ENCODE data around the gene BBOX1.
"Not testable (repeated sequence)": the region's sequence is repeated elsewhere in the genome, so short reads cannot be mapped to it uniquely, and the experiment has no call there.

The BBOX1 gene, protein sequence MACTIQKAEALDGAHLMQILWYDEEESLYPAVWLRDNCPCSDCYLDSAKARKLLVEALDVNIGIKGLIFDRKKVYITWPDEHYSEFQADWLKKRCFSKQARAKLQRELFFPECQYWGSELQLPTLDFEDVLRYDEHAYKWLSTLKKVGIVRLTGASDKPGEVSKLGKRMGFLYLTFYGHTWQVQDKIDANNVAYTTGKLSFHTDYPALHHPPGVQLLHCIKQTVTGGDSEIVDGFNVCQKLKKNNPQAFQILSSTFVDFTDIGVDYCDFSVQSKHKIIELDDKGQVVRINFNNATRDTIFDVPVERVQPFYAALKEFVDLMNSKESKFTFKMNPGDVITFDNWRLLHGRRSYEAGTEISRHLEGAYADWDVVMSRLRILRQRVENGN

DNA sequence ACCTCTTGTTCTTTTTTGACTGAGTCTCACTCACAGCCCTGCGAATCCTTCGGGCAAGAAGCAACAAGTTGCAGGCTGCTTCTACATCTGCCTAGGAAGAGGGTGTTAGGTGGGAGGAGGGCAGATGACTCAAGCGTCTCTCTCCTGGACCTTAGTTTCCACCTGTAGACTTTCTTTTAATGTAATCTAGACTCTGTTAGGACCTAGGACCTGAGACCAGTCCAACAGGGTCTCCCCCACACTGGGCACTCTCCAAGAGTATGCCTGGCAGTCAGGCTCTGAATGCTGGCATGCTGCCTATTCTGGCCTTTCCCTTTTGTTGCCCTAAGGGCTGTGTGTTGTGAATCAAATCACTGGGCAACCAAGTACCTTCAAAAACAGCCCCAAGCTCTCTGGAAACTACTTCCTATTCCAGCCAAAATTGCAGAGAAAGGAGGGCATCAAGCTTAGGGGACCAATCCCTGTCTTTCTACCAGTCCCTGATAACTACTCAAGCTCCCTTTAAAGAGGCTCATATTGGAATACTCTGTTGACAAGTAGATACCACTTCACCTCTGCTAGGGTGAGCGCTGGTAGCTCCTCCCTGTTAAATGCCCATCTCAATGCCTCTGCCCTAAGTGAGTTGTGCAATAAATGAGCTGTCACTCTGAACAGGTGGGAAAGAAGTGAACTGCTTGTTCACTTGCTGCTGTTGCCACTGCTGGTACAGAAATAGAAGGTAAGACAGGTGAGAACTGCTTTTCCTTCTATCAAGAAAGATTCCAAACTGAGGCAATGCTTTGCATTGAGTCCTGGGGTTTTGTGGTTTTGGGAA, at the start of gene BBOX1:
TSS of gene BBOX1 (plus strand) at position 514 of the 814 bp plus-strand sequence. CDS start 14,616 bp downstream, outside the sequence.
- no peak for DNase-seq (ENCODE audit: low read depth in 2 of 2)

DNA sequence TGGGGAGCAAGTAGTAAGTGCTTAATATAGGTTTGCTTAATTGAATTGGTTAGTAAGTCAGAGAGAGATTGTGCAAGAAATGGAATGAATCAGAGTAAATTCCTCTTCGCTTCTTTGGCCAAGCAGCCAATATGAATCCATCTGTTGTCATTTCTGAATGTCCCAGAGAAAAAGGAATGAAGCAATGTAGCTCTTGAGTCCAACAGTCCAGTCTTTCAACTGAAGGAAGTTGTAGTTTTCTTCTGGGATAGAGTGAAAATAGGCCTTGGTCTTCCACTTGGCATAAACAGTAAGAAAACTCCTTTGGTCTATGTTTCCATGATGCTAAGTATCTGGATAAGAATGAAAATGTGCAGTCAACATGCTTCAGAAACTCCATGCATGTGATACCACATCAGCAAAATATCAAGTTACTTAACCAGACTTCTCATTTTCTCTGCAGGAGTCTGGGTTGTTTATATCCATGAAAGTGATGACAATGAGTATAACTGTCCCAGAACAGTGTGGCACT, 48.5 kb upstream of the BBOX1 start:
- DNase-seq (ENCODE audit: low read depth in 2 of 2), result no peak

DNA sequence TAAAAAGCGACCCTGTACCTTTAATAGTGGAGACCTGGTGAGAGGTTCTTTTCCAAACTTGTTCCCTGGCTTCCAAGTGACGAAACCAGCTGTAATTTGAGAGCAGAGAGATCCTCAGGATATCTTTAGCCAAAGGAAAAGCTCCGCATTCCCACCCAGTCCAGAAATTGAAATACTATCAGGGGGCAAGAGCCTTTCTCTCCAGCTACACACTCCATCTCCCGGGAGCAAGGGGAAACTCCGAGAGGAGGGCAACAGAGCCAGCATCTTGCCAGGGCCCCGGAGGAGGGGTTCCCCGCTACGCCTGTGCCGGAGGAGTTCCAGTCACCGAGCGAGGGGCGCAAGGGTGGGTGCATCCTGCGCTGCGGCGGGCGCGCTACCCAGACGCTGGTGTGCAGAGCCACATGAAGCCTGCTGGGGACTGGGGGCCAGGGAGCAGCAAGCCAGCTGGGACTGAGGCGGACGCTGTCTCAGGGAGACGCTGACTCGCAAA, 46.6 kb upstream of the BBOX1 start, which contains the start of gene FIBIN:
TSS of gene FIBIN (plus strand) at position 148 of the 493 bp plus-strand sequence. CDS start 415 bp downstream, outside the sequence.
- DNase-seq (ENCODE audit: low read depth in 2 of 2), result no peak

DNA sequence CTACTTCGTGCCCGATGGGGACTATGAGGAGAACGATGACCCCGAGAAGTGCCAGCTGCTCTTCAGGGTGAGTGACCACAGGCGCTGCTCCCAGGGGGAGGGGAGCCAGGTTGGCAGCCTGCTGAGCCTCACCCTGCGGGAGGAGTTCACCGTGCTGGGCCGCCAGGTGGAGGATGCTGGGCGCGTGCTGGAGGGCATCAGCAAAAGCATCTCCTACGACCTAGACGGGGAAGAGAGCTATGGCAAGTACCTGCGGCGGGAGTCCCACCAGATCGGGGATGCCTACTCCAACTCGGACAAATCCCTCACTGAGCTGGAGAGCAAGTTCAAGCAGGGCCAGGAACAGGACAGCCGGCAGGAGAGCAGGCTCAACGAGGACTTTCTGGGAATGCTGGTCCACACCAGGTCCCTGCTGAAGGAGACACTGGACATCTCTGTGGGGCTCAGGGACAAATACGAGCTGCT, 46.0 kb upstream of the BBOX1 start:
- DNase-seq (ENCODE audit: low read depth in 2 of 2), result no peak

DNA sequence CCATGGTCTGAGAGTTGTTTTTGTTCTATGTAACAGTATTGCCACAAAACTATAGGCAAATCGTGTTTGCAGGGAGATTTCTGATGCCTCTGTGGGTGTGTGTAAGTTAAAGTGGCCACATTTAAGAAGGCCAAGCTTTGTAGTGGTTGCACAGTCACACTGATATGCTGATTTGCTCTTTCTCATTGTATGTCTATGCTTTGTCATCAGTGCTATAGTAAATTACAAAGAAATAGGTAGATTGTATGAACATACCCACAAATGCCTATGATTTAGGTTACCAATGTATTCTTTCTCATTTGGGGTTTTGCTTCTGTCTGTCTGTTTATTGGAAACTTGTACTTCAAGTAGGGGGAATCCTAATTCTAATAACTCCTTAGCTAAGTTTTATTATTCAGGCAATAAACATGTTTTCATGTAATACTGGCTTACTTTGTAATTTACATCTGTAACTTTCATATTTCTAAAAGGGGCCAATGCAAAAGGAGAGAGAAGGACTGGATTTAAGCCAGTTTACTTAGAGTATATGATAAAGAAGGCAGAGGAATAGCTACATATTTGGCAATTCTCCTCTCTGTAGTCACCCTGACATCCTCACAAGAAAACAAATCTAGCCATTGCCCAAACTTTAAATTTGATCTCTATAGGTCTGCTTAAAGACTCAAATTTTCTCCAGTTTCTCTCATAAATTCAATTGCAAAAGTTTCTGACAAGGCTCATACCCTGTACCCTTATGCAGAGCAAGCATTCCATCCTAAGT, 44.7 kb upstream of the BBOX1 start:
- DNase-seq (ENCODE audit: low read depth in 2 of 2), result no peak

DNA sequence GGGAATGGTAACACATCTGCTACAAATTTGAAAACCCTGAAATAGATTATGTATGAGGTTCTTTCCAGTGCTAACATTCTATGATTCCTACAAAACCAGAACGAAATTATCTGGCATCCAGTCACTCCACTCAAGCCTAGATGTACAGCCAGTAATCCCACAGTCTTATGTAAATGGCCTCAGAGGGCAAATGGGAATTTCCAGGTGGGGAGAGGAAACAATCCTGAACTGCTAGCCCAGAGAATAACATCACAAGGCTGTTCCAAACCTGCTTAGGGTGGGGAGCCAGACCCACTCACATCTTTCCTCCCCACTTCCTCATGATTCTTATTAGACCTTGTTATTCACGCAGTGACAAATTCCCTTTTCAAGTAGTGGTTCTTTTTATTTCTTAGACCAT, 43.2 kb upstream of the BBOX1 start:
- no peak for DNase-seq (ENCODE audit: low read depth in 2 of 2)

DNA sequence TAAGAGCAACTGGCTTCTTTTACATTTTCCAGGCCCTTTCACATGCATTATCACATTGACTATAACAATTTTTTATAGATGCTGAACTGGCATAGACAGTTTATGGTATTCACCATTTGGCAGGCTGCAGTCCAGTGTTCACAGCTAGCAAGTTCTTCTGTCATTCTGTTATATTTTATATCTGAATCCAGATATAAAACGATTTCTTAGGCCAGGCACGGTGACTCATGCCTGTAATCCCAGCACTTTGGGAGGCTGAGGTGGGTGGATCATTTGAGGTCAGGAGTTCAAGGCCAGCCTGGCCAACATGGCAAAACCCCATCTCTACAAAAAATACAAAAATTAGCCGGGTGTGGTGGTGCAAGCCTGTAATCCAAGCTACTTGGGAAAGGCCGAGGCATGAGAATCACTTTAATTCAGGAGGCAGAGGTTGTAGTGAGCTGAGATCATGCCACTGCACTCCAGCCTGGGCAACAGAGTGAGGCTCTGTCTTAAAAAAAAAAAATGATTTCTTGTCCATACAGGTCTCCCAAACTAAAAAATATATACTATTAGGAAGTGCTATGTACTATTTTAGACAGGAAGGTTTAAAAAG, 39.4 kb upstream of the BBOX1 start:
- DNase-seq (ENCODE audit: low read depth in 2 of 2), result not testable (repeated sequence)

DNA sequence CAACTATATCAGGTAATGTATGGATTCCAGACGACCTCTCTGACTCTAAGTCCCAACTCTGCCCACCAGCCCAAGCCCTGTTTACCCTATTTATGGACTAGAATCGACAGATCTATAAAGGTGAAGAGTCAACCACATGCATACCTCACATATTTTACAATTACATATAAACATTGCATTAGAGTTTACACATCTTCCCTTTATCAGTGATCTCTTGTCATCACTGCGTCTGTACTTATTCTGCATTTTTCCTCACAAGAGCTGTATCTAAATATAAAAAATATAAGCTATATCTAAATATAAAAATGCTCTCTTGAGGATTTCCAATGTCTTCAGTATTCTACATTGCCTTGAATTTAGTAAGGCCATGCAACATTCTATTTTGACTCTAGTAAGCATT, 38.2 kb upstream of the BBOX1 start:
- DNase-seq (ENCODE audit: low read depth in 2 of 2), result no peak

DNA sequence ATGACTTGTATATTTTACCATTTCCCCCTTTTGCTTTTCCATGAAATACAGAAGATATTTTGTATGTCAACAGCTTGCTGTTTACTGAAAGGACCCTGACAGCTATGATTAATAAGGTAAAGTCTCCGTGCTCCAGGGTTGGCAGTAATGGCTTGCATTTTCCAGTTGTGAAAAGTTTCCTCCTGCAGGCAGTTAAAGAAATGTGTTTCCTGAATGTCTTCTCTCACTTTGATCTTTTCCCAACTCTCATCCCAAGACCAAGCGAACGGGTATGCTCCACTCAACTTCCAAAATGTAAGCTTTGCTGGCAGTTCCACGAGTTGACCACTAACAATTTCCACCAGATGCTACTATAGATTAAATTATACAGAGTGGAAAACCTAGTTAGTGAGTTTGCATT, 37.8 kb upstream of the BBOX1 start:
- no peak for DNase-seq (ENCODE audit: low read depth in 2 of 2)

DNA sequence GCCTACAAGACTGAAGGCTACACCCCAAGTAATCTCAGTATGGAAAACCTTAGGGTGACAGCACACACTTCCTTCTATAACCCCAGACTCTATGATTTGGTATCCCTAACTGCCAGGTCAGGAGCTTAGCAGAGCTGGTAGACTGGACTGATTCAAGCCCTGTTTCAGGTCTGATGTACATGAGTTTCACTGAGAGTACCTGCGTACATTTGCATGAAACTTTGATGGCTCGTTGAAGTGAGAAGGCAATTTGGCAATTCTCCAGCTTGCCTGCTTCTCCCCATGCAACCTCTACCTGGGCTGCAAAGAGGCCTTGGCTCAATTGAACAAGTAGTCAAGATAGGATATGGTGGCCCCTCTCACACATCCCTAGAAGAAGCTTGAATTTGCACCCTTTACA, 36.5 kb upstream of the BBOX1 start:
- DNase-seq (ENCODE audit: low read depth in 2 of 2), result no peak

DNA sequence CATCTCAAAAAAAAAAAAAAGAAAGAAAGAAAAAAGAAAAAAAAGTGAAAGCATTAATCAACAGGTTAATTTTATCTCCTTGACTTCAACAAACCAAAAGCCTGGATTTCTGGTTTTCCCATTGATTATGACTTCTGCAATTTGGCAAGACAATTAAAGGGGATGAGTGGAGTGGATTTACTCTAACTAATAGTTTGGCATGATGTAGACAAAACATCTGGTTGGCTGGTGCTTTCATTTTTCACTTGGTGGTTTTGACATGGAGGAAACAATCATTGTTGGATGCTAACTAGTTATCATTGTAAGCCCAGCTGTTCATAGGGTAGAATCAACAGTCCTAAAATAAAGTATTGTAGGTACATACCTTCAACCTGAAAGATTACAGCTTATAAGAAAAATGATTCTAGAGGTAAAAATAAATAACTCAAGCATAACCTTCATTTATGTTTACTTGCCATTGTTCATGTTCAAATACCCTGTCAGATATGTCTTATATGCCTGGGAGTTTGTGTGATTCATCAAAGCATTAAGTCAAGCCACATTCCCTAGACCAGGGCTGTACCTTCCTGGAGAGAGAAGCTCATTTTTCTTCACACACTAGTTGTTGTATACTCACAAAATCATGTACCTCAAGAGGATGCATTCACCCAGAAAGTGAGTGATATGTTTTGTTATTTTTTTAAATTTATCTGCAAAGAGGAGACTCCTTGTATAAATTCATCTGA, 31.6 kb upstream of the BBOX1 start:
- no peak for DNase-seq (ENCODE audit: low read depth in 2 of 2)

DNA sequence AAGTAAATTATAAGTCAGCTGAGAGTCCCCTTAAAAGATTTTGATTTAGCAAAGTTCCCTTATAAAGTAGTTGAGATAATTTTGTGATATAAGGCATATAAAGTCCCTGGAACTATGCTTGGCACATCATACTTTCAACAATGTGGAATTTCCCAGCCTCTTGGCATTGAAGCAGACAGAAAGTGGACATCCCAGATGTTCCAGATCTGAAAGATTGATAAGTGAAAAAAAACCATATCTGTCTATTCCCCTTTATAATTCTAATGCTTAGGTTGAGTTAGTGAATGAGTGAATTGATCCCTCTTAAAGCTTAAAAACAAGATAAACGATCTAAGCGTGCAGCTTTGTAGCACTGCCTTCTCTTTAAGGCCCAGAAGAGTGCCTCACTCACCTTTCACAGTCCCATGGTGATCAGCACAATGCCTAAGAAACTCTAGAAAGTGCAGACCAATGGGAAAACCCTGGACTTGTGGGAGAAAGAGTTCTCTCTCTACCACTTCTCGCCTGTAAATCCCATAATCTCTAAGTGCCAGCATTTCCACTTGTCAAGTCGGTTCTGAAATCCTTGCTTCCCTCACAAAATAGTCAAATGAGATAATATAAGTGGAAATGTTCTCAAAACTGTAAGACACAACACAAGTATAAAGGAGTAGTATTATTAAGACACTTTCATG, 28.9 kb upstream of the BBOX1 start:
- no peak for DNase-seq (ENCODE audit: low read depth in 2 of 2)

DNA sequence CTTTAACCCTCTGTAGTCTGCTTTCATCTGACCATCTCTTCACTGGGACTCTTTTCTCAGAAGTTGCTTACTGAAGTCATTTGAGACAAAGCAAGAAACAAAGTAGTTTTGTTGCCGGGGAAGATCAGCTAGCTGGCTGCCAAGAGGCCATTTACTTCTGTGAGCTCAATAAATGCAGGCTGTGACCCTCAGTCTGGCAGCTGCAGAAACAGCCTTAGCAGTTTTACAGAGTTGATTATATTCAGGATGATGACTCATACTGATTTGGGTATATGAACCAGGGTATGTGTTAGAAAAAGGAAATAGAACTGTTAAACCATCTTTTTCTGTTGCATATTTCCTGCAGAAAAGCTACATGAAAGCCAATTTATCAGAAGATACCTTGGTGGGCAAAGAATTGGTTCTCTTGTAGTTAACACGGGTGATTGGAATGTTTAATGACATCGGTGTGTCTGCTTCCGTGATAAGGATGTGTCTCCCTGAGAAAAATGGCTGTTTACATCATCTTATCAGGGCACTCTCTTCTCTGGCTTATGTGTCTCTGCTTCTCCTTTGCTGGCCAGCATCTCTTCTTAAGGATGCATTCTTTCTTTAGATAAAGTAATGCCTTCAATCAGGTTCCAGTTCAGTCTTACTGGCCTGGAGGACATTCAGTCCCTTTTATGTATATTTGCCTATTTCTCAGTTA, 28.2 kb upstream of the BBOX1 start:
- DNase-seq (ENCODE audit: low read depth in 2 of 2), result no peak

DNA sequence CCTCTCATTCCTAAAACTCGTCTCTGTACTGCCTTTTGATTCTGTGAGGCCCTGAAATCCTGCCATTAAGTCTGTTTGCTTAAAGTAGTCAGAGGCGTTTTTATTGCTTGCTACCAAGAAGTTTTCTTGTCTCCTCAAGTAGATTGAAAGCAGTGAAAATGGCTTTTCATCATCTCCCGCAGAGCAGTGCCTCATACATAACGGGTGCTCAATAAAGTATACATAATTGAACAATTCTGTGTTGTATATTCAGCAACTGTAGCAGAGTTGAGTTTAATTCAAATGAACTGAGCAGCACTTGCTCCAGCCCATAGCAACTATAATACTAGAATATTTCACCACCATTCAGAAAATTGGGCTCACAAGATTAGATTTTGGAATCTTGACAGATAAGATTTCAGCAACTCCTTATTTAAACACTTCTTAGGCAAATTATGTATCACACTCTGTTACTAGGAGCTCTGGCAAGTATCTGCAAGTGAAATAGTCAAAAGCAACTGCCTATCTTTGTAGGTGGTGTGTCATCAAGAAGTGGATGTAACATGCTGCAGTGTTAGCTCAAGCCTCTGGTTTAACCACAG, 26.7 kb upstream of the BBOX1 start:
- no peak for DNase-seq (ENCODE audit: low read depth in 2 of 2)

DNA sequence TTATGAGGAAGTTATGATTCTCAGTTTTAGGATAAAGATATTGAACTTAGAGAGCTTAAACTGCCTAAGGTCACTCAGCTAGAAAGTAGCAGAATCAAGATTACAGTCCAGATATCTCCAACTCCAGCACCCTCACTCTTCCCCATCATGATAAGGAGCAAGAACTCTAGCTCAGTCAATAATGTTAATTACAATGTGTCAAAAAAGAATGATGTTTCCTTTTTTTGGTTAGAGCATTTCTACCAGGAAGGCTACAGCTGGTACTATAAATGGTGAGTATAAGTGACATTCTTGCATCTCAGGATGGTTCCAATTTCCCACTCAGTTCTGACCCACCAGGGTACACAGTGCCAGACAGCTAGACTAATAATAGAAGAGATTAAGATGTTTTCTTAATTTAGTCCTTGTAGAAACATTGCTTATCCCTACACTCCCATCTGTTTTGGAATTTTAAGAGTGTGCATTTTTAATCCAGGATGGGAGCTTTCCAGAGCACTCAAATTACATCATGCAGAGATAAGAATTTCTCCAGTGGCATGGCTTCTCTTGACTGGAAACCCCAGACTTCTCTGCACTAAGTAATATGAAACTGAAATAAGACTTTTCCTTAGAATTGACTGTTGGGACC, 21.6 kb upstream of the BBOX1 start:
- no peak for DNase-seq (ENCODE audit: low read depth in 2 of 2)

DNA sequence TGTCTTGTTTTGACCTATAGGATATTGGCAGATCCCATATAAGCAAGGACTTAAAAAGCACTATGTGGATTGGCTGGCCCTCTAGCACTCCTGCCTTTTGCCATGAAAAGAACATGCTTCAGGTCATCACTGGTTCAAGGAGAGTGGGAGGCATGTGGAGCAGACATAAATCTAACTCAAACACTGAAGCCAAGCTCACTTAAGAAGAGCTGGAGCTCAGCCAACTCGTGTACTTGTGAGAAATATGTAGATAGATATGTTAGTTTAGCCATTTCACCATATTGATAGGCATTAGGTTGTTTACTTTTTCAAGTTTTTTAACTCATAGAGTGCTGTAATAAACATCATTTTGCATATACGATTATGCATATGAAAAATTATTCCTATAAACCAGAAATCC, 19.9 kb upstream of the BBOX1 start:
- no peak for DNase-seq (ENCODE audit: low read depth in 2 of 2)

DNA sequence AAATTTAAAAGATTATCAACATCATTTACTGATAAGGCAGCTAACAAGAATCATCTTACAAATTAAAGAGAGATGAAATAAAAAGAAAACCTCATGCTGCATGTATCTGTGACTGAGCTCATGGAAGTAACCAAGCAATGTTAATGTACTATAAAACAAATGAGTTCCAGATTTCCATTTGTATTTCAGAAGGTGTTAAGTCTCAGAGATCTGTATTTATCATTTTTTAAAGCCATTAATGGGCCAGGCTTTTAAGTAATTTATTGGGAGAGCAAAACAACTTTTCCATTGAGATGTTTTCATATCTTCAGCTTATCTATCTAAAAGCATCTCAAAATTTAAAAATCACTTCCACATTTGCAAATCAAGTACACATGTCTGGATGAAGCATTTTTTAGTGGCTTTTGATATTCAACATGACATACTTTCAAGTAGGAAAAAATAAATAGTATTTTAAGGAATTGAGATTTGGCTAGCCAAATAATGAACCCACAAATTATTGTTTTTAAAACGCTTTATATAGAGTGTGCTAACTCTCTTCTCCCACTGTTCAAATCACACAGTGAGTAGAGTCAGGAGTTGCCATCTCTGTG, 17.9 kb upstream of the BBOX1 start:
- no peak for DNase-seq (ENCODE audit: low read depth in 2 of 2)

DNA sequence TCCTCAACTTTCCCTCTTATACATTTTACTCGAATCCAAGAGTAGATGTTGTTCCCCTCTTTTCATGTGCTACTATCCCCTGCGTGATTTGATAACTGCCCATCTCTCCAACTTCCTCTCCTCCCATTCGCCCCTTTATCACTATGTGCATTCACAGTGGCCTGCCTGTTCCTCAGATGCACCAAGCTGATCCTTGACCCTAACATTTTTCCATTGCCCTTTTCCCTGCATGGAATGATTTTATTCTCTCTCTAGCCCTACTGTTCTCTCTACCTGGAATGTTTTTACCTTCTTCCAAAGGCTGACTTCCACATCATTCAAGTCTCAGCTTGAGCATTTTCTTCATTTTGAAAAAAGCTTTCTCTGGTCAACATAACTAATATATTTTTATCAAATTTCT, 15.8 kb upstream of the BBOX1 start:
- no peak for DNase-seq (ENCODE audit: low read depth in 2 of 2)

All from stimulated activated CD8-positive, alpha-beta memory T cell treated with anti-CD3 and anti-CD28 coated beads, Interleukin-2, amount 100 ng/mL, for 48 hours (primary cell).